Daoy (cell line): Measurements from ENCODE around the gene DCTPP1. TPM values are rescaled to one million over a fixed set of nuclear protein-coding genes. Genes with fewer than 3 reads are reported as not detected.

Experiments used
- DNase-seq: peaks from one replicate; pipeline ENCODE4 v3.0.0-alpha.2; 2015; ENCODE audit warnings: low read depth
- total RNA-seq: library from RNA; depleted of rRNA; stranded (reverse); fragments of >200 nt; shearing (Covaris generic); gene quantifications from 2 replicates; pipeline ENCODE4 v1.2.3, GENCODE V29; 2014; rRNA removed

Gene DCTPP1
- total RNA-seq, 1 experiment from 2014 or later: 30.3 TPM

GRCh38 chr16:30381291-30382041 is 48.4 kb downstream of the DCTPP1 start:
- DNase-seq: no peak

- DNase-seq: no peak
These were observed 49.0 kb downstream of the DCTPP1 start for GRCh38 chr16:30380803-30381208.

GRCh38 chr16:30380072-30380802 is 49.6 kb downstream of the DCTPP1 start:
- DNase-seq: no peak

GRCh38 chr16:30379158-30379783 is 50.6 kb downstream of the DCTPP1 start:
- DNase-seq: no peak

GRCh38 chr16:30378236-30379157 is 51.3 kb downstream of the DCTPP1 start:
- DNase-seq: peak; percentile 98

GRCh38 chr16:30377812-30378235 is 52.0 kb downstream of the DCTPP1 start:
- DNase-seq: peak; percentile 81

GRCh38 chr16:30377050-30377811 is 52.6 kb downstream of the DCTPP1 start:
- DNase-seq: no peak

- no peak for DNase-seq
These were observed 53.3 kb downstream of the DCTPP1 start for GRCh38 chr16:30376461-30376902.

- no peak for DNase-seq
These were observed 54.0 kb downstream of the DCTPP1 start for GRCh38 chr16:30375864-30376263.

GRCh38 chr16:30374538-30374937 is 55.3 kb downstream of the DCTPP1 start, which contains the start of gene MYL11:
Gene MYL11, plus strand, starts transcription at chr16:30374802. Its CDS starts 56 bp downstream, at chr16:30374858.
- DNase-seq: no peak

Other genes with a start within 250 kb of the DCTPP1 start
- 4.3 and 25.4 TPM in 2 replicates for gene CORO1A, start 246.4 kb downstream of the DCTPP1 start, total RNA-seq
- 1,051 and 1,320 TPM in 2 replicates for gene BOLA2B, start 236.4 kb downstream of the DCTPP1 start, total RNA-seq
- 48.1 and 67.8 TPM in 2 replicates for gene SLX1A, start 236.2 kb downstream of the DCTPP1 start, total RNA-seq
- gene SULT1A3, start 230.8 kb downstream of the DCTPP1 start, total RNA-seq: 4.9 and 12.8 TPM in 2 replicates
- gene NPIPB13, start 181.6 kb downstream of the DCTPP1 start, total RNA-seq: 0.86 and 1.1 TPM in 2 replicates
- gene CD2BP2, start 74.7 kb downstream of the DCTPP1 start, total RNA-seq: 63.1 and 64.5 TPM in 2 replicates
- 26.2 and 27.1 TPM in 2 replicates for gene TBC1D10B, start 59.5 kb downstream of the DCTPP1 start, total RNA-seq
- gene MYL11, start 55.2 kb downstream of the DCTPP1 start, total RNA-seq: not detected in 2 replicates
- gene SEPTIN1, start 47.5 kb downstream of the DCTPP1 start, total RNA-seq: not detected in 2 replicates
- gene ZNF48, start 34.6 kb downstream of the DCTPP1 start, total RNA-seq: 6.0 and 6.3 TPM in 2 replicates
- gene ZNF771, start 22.4 kb downstream of the DCTPP1 start, total RNA-seq: 13.8 and 19.7 TPM in 2 replicates
- gene SEPHS2, start 15.8 kb upstream of the DCTPP1 start, total RNA-seq: 5.0 and 6.4 TPM in 2 replicates
- gene ITGAL, start 42.7 kb upstream of the DCTPP1 start, total RNA-seq: not detected in 2 replicates
- 16.7 and 19.2 TPM in 2 replicates for gene ZNF768, start 96.5 kb upstream of the DCTPP1 start, total RNA-seq
- 5.5 and 6.9 TPM in 2 replicates for gene ZNF747, start 104.8 kb upstream of the DCTPP1 start, total RNA-seq
- 3.3 and 4.4 TPM in 2 replicates for gene ZNF764, start 128.3 kb upstream of the DCTPP1 start, total RNA-seq
- 7.1 and 15.5 TPM in 2 replicates for gene ZNF688, start 141.7 kb upstream of the DCTPP1 start, total RNA-seq
- 2.7 and 6.2 TPM in 2 replicates for gene ZNF785, start 155.7 kb upstream of the DCTPP1 start, total RNA-seq
- gene ZNF689, start 180.4 kb upstream of the DCTPP1 start, total RNA-seq: 7.3 and 7.5 TPM in 2 replicates
- gene PRR14, start 220.9 kb upstream of the DCTPP1 start, total RNA-seq: 2.7 and 6.3 TPM in 2 replicates
- gene FBRS, start 228.4 kb upstream of the DCTPP1 start, total RNA-seq: 9.8 and 14.5 TPM in 2 replicates